Choroid plexus epithelial cell (primary cell): ENCODE results near the gene KLF11.
"Not testable (repeated sequence)": the region's sequence is repeated elsewhere in the genome, so short reads cannot be mapped to it uniquely, and the experiment has no call there.

Experiments
- DNase-seq: peaks from one replicate; pipeline ENCODE4 v3.0.0-alpha.2; 2010; ENCODE audit warnings: low read depth
- H3K4me3 ChIP-seq: 2 replicates; pipeline ENCODE4 v1.5.1; 2011; ENCODE audit warnings: low read depth, mild to moderate bottlenecking, control low read depth, low read length, moderate library complexity
- TF ChIP-seq, protein P1 (sequence below): conservative IDR thresholded peaks from 2 replicates; pipeline ENCODE4 v1.5.1; 2011; ENCODE audit warnings: low read depth, mild to moderate bottlenecking, control low read depth, inconsistent platforms, low read length, moderate library complexity

KLF11 gene

DNA sequence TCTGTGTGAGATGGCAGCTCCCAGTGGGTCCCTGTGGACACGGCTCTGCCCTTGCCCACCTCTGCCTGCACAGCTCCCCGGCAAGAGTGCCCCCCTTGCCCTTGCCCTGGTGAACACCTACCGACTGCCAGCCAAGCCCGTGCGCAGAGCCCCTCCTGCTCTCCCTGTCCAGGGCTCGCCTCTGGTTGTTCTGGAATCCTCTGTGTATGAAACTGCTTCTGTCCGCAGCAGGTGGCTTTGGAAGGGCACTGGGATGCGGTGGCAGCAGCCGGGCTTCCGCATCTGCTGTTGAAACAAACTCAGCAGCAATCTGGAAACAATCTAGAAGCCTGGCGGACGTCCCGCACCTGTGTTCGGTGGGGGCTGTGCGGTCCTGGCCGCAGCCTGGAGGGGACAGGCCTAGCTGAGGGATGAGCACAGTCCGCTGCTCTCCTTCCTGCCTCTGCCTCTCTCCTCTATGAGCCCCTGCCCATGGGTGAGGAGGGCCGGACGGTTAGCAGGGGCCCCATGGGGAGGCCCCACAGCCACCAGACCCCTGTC, 34.0 kb upstream of the KLF11 start:
- no peak overlapping the region for H3K4me3 ChIP-seq
- TF ChIP-seq, protein P1, sequence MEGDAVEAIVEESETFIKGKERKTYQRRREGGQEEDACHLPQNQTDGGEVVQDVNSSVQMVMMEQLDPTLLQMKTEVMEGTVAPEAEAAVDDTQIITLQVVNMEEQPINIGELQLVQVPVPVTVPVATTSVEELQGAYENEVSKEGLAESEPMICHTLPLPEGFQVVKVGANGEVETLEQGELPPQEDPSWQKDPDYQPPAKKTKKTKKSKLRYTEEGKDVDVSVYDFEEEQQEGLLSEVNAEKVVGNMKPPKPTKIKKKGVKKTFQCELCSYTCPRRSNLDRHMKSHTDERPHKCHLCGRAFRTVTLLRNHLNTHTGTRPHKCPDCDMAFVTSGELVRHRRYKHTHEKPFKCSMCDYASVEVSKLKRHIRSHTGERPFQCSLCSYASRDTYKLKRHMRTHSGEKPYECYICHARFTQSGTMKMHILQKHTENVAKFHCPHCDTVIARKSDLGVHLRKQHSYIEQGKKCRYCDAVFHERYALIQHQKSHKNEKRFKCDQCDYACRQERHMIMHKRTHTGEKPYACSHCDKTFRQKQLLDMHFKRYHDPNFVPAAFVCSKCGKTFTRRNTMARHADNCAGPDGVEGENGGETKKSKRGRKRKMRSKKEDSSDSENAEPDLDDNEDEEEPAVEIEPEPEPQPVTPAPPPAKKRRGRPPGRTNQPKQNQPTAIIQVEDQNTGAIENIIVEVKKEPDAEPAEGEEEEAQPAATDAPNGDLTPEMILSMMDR = no peak
- DNase-seq = no peak

DNA sequence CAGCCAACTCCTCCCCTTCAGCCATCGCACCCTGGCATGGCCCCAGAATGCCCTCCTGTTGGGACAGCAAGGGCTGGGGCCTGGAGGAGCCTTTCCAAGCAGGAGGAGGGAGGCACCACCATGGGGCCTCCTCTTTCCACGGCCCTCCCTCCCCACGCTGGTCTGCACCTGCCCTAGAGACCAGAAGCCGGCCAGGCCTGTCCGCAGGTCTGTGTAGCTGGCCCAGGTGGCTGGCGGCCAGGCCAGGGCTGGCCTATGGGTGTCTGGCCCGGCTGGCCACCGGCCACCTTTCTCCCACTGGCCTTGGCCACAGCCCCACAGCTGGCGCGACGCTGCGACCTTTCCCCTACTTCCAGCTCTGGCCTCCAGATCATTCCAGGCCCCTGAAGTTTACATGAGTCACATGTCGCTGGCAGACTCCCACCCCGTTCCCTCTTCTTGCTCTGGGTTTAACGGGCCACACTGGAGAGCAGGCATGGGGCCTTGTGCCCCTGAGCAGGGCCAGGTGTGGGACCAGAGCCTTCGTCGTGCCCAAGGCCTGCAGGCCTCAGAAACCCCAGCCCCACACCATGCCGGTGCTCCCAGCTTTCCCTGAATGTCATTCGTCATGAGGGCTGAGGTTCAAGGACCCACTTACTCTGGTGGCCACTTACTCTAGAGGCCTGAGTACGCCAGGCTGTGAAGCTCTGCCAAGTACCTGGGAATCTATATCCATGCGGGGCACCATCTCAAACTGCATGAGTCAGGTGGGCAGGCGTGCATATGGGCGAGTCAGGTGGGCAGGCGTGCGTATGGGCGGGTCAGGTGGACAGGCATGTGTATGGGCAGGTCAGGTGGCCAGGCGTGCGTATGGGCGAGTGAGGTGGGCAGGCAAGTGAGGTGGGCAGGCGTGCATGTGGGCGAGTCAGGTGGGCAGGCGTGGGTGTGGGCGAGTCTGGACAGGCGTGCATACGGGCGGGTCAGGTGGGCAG, 33.3 kb upstream of the KLF11 start:
- TF ChIP-seq, protein P1 = no peak
- DNase-seq = no peak
- no peak overlapping the region for H3K4me3 ChIP-seq

DNA sequence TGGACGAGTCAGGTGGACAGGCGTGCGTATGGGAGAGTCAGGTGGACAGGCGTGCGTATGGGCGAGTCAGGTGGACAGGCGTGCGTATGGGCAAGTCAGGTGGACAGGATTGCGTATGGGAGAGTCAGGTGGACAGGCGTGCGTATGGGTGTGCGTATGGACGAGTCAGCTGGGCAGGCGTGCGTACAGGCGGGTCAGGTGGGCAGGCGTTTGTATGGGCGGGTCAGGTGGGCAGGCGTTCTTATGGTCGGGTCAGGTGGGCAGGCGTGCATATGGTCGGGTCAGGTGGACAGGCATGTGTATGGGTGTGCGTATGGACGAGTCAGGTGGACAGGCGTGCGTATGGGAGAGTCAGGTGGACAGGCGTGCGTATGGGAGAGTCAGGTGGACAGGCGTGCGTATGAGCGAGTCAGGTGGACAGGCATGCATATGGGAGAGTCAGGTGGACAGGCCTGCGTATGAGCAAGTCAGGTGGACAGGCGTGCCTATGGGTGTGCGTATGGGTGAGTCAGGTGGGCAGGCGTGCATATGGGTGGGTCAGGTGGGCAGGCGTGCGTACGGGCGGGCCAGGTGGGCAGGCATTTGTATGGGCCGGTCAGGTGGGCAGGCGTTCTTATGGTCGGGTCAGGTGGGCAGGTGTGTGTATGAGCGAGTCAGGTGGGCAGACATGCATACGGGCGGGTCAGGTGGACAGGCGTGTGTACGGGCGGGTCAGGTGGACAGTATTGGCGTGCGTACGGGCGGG, 32.3 kb upstream of the KLF11 start:
- DNase-seq, H3K4me3 ChIP-seq: not testable (repeated sequence)

DNA sequence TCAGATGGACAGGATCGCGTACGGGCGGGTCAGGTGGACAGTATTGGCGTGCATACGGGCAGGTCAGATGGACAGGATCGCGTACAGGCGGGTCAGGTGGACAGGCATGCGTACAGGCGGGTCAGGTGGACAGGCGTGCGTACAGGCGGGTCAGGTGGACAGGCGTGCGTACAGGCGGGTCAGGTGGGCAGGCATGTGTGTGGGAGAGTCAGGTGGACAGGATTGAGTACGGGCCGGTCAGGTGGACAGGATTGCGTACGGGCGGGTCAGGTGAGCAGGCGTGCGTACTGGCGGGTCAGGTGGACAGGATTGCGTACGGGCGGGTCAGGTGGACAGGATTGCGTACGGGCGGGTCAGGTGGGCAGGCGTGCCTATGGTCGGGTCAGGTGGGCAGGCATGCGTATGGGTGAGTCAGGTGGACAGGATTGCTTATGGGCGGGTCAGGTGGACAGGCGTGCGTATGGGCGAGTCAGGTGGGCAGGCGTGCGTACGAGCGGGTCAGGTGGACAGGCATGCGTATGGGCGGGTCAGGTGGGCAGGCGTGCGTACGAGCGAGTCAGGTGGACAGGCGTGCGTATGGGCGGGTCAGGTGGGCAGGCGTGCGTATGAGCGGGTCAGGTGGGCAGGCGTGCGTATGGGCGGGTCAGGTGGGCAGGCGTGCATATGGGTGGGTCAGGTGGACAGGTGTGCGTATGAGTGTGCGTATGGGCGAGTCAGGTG, 31.6 kb upstream of the KLF11 start:
- not testable (repeated sequence) for H3K4me3 ChIP-seq, DNase-seq

DNA sequence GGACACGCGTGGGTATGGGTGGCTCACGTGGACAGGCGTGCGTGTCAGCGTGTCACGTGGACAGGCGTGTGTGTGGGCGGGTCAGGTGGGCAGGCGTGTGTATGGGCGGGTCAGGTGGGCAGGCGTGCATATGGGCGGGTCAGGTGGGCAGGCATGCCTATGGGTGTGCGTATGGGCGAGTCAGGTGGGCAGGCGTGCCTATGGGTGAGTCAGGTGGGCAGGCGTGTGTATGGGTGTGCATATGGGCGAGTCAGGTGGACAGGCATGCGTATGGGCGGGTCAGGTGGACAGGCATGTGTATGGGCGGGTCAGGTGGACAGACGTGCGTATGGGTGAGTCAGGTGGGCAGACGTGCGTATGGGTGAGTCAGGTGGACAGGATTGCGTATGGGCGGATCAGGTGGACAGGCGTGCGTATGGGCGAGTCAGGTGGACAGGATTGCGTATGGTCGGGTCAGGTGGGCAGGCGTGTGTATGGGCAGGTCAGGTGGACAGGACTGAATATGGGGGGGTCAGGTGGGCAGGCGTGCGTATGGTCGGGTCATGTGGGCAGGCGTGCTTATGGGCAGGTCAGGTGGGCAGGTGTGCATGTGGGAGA, 30.9 kb upstream of the KLF11 start:
- not testable (repeated sequence) for H3K4me3 ChIP-seq, DNase-seq

DNA sequence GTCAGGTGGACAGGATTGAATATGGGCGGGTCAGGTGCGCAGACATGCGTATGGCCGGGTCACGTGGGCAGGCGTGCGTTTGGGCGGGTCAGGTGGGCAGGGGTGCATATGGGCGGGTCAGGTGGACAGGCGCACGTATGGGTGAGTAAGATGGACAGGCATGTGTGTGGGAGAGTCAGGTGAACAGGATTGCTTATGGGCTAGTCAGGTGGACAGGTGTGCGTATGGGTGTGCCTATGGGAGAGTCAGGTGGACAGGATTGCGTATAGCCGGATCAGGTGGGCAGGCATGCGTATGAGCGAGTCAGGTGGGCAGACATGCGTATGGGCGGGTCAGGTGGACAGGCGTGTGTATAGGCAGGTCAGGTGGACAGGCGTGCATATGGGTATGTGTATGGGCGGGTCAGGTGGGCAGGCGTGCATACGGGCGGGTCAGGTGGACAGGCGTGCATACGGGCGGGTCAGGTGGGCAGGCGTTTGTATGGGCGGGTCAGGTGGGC, 30.3 kb upstream of the KLF11 start:
- no peak for DNase-seq
- TF ChIP-seq, protein P1 = no peak

DNA sequence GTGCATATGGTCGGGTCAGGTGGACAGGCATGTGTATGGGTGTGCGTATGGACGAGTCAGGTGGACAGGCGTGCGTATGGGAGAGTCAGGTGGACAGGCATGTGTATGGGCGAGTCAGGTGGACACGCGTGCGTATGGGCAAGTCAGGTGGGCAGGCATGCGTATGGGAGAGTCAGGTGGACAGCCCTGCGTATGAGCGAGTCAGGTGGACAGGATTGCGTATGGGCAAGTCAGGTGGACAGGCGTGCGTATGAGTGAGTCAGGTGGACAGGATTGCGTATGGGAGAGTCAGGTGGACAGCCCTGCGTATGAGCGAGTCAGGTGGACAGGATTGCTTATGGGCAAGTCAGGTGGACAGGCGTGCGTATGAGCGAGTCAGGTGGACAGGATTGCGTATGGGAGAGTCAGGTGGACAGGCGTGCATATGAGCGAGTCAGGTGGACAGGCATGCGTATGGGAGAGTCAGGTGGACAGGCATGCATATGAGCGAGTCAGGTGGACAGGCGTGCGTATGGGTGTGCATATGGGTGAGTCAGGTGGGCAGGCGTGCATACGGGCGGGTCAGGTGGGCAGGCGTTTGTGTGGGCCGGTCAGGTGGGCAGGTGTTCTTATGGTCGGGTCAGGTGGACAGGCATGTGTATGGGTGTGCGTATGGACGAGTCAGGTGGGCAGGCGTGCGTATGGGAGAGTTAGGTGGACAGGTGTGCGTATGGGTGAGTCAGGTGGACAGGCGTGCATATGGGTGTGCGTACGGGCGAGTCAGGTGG, 29.5 kb upstream of the KLF11 start:
- DNase-seq = not testable (repeated sequence)

More for the DNA sequence above, 30.3 kb upstream of the KLF11 start:
- H3K4me3 ChIP-seq = no peak overlapping the region

DNA sequence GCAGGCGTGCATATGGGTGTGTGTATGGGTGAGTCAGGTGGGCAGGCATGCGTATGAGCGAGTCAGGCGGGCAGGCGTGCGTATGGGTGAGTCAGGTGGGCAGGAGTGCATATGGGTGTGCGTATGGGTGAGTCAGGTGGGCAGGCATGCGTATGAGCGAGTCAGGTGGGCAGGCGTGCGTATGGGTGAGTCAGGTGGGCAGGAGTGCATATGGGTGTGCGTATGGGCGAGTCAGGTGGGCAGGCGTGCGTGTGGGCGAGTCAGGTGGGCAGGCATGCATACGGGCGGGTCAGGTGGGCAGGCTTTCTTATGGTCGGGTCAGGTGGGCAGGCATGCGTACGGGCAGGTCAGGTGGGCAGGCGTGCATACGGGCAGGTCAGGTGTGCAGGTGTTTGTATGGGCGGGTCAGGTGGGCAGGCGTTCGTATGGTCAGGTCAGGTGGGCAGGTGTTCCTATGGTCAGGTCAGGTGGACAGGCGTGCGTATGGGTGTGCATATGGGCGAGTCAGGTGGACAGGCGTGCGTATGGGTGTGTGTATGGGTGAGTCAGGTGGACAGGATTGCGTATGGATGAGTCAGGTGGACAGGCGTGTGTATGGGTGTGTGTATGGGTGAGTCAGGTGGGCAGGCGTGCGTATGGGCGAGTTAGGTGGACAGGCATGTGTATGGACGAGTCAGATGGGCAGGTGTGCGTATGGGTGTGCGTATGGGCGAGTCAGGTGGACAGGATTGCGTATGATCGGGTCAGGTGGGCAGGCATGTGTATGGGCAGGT, 28.7 kb upstream of the KLF11 start:
- no peak overlapping the region for H3K4me3 ChIP-seq
- TF ChIP-seq, protein P1 = no peak
- no peak for DNase-seq

More for the DNA sequence above, 29.5 kb upstream of the KLF11 start:
- not testable (repeated sequence) for H3K4me3 ChIP-seq

DNA sequence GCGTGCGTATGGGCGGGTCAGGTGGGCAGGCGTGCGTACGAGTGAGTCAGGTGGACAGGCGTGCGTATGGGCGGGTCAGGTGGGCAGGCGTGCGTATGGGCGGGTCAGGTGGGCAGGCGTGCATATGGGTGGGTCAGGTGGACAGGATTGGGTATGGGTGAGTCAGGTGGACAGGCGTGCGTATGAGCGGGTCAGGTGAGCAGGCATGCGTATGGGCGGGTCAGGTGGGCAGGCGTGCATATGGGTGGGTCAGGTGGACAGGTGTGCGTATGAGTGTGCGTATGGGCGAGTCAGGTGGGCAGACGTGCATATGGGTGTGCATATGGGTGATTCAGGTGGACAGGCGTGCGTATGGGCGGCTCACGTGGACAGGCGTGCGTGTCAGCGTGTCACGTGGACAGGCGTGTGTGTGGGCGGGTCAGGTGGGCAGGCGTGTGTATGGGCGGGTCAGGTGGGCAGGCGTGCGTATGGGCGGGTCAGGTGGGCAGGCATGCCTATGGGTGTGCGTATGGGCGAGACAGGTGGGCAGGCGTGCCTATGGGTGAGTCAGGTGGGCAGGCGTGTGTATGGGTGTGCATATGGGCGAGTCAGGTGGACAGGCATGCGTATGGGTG, 27.9 kb upstream of the KLF11 start:
- not testable (repeated sequence) for H3K4me3 ChIP-seq, DNase-seq
